ENCODE data around the gene FAM131A. TPM values are rescaled to one million over a fixed set of nuclear protein-coding genes. Genes with fewer than 3 reads are reported as not detected.

The FAM131A gene
- total and polyA plus RNA-seq, 5 experiments from 2014 or later, result 0.98 to 9.0 (median 1.8) TPM

- POLR2A ChIA-PET, result no interaction called here
- Mint-ChIP-seq H3K36me3 (peaks cover 0 to 8% (median 3%) of the 10 kb centered on the region in 3 donors), H3K27ac (peak overlapping the region in 2 of 10 donors; percentile 50 to 75), H3K4me3 (no peak overlapping the region), H3K9me3 (no peaks in the 10 kb centered on the region), H3K27me3 (no peaks in the 10 kb centered on the region), H3K4me1 (peaks cover 0 to 6% (median 0%) of the 10 kb centered on the region in 4 donors)
- no peak for ATAC-seq
- DNase-seq, result no peak
Observed at GRCh38 chr3:184345317-184346144, 8.1 kb downstream of the FAM131A start.

GRCh38 chr3:184346480-184347190, 9.2 kb downstream of the FAM131A start:
- Mint-ChIP-seq H3K4me3 (no peak overlapping the region), H3K4me1 (peaks cover 0 to 6% (median 0%) of the 10 kb centered on the region in 4 donors), H3K9me3 (no peaks in the 10 kb centered on the region), H3K27me3 (no peaks in the 10 kb centered on the region), H3K27ac (peak overlapping the region in 2 of 10 donors; percentile 6 to 23), H3K36me3 (peaks cover 0 to 8% (median 3%) of the 10 kb centered on the region in 3 donors)
- no peak for ATAC-seq
- POLR2A ChIA-PET, result no interaction called here
- DNase-seq, result no peak

DNA sequence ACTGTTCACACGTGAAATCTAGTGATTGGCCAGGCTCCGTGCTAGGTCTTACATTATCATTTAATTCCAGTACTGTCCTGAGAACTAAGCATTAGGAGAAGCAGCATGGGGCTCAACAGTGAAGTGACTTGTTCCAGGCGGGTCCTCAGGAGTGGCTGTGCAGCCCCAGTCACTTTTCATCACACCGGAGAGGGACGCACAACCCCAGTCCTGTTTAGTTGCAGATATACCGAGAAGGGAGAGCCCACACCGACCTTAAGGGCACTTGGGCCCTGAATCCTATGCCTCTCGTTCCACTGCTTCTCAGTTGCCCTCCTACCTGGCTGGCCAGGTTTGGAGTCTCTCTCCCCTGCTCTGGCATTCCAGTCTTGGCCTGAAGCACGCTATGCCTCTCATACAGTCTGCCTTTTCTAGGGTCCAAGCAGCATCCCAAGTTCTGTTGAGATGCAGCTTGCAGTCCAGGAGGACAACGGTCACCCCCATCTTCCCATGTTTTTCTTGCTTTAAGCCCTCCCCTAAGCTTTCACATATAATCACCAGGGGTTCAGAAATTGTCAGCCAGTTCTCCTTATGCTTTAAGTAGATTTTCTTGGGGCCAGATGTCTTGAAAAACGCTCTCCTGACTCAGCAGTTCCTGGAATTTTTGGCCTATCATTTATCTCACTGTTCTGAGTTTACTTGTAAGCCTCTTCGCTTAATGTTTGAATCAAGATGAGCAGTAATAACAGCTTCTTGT, 10.1 kb downstream of the FAM131A start:
- Mint-ChIP-seq H3K9me3 (no peaks in the 10 kb centered on the region), H3K36me3 (peaks cover 0 to 7% (median 3%) of the 10 kb centered on the region in 3 donors), H3K27ac (no peak overlapping the region), H3K27me3 (no peaks in the 10 kb centered on the region), H3K4me3 (no peak overlapping the region), H3K4me1 (peaks cover 0 to 6% (median 0%) of the 10 kb centered on the region in 4 donors)
- ATAC-seq (no peak), DNase-seq (no peak)
- POLR2A ChIA-PET, result no interaction called here

- Mint-ChIP-seq H3K4me1 (peaks cover 0 to 6% (median 0%) of the 10 kb centered on the region in 4 donors), H3K36me3 (peaks cover 0 to 3% (median 0%) of the 10 kb centered on the region in 3 donors), H3K27me3 (no peaks in the 10 kb centered on the region), H3K27ac (no peak overlapping the region), H3K4me3 (no peak overlapping the region), H3K9me3 (no peaks in the 10 kb centered on the region)
- POLR2A ChIA-PET, result no interaction called here
- DNase-seq (no peak), ATAC-seq (no peak)
Observed at GRCh38 chr3:184348057-184348382, 10.6 kb downstream of the FAM131A start.

- Mint-ChIP-seq H3K9me3 (no peaks in the 10 kb centered on the region), H3K36me3 (no peaks in the 10 kb centered on the region), H3K4me3 (no peak overlapping the region), H3K4me1 (peaks cover 0 to 6% (median 1%) of the 10 kb centered on the region in 4 donors), H3K27me3 (no peaks in the 10 kb centered on the region), H3K27ac (peak overlapping the region in 1 of 10 donors; percentile 33)
- no peak for DNase-seq
- no peak for ATAC-seq
- POLR2A ChIA-PET, result no interaction called here
Observed at GRCh38 chr3:184349563-184350470, 12.4 kb downstream of the FAM131A start.

DNA sequence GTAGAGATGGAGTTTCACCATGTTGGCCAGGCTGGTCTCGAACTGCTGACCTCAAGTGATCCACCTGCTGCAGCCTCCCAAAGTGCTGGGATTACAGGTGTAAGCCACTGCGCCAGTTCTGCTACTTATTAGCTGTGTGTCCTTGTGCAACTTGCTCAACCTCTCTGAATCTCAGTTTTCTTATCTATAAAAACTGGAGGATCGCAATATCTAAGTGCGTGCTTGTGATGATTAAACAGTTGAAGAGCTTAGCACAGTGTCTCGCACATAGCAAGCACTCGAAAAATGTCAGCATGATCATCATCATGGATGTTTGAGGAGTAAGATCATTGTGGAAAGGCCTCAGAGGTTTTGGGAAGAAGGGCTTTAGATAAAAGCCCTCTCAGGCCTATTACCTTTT, 13.2 kb downstream of the FAM131A start:
- no peak for DNase-seq
- ATAC-seq, result no peak
- Mint-ChIP-seq H3K4me1 (peaks cover 0 to 3% (median under 1%) of the 10 kb centered on the region in 4 donors), H3K4me3 (no peak overlapping the region), H3K27me3 (no peaks in the 10 kb centered on the region), H3K9me3 (no peaks in the 10 kb centered on the region), H3K27ac (no peak overlapping the region), H3K36me3 (peaks cover 0 to 5% (median 0%) of the 10 kb centered on the region in 3 donors)
- POLR2A ChIA-PET, result no interaction called here

GRCh38 chr3:184351511-184352148, 14.2 kb downstream of the FAM131A start:
- no peak overlapping the region for H3K4me3 Mint-ChIP-seq
- H3K9me3 Mint-ChIP-seq, result no peaks in the 10 kb centered on the region
- H3K36me3 Mint-ChIP-seq, result peaks cover 0 to 5% (median 0%) of the 10 kb centered on the region in 3 donors
- POLR2A ChIA-PET, result no interaction called here
- ATAC-seq (no peak), DNase-seq (no peak)
- H3K4me1 Mint-ChIP-seq, result peaks cover 0 to 3% (median 0%) of the 10 kb centered on the region in 4 donors
- H3K27me3 Mint-ChIP-seq, result no peaks in the 10 kb centered on the region
- peak overlapping the region in 1 of 10 donors; percentile 15 for H3K27ac Mint-ChIP-seq

DNA sequence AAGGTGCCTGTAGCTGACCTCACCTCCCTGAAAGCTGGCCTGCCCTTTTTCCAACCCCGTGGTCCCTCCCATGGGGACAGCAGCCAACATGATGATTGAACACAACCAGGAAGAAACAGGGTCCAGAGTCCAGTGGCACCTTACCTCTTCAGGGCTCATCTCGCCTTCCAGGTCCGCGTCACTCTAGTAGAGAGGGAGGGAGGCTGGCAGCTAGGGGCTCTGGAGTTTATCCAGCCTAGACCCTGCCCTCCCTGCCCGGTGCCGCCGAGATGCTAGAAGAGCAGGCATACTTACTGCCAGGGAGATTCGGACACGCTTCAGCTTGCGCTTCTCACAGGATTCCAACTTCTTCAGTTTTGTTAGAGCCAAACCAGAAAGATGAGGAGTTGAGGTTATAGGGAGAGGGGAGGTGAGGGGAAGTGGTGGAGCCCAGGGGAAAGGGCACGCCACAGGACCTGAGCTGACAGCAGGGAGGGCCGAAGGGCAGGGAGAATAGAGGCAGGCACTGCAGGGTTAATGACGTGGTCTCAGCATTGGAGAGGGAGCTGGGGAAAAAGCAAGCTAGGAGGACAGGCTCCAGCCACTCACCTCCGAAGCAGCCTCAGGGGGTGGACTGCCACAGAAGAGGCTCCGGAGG, 14.9 kb downstream of the FAM131A start:
- POLR2A ChIA-PET, result no interaction called here
- Mint-ChIP-seq H3K27ac (peak overlapping the region in 1 of 10 donors; percentile 40), H3K36me3 (peaks cover 0 to 5% (median 0%) of the 10 kb centered on the region in 3 donors), H3K9me3 (no peaks in the 10 kb centered on the region), H3K27me3 (no peaks in the 10 kb centered on the region), H3K4me3 (no peak overlapping the region), H3K4me1 (peaks cover 0 to 3% (median 0%) of the 10 kb centered on the region in 4 donors)
- DNase-seq (peak in 1 of 10 donors; percentile 50), ATAC-seq (no peak)

DNA sequence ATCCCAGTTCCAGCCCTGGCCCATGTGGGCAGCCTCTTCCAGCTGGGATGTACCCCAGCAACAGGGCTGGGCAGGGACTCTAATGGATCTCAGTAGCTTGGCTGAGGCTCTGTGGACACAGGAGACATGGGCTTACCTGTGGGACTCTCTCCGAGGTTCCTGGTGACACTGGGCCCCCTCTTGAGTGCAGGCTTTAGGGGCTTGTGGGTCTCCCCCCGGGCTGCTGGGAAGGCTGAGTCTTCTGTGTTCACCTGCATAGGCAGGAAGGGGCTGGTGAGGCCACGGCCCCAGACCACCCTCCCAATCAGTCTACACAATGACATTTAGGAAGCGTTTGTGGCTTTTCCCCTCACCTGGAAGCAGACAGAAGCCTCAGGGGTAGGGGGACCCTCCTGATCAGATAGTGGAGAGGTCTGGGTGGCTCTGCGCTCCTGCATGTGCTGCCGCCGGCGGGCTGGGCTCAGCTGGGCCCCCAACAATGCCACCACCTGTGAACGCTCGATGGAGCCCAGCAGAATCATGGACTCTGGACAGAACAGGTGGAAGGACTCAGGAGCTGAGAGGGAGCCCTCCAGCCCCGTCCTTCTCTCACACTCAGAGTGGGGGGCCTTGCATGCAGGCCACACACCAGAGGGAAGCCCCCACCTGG, 15.6 kb downstream of the FAM131A start:
- Mint-ChIP-seq H3K4me3 (no peak overlapping the region), H3K9me3 (no peaks in the 10 kb centered on the region), H3K27me3 (no peaks in the 10 kb centered on the region), H3K27ac (no peak overlapping the region), H3K36me3 (peaks cover 0 to 5% (median 0%) of the 10 kb centered on the region in 3 donors), H3K4me1 (peaks cover 0 to 3% (median 0%) of the 10 kb centered on the region in 4 donors)
- POLR2A ChIA-PET, result interaction anchor here (0.6 to 1.4 kb wide), 2 partner anchors 9 to 61 kb away, joined by 4 to 7 read pairs; no protein-coding TSS in a partner anchor
- ATAC-seq, result no peak
- DNase-seq, result no peak

- peaks cover 0 to 3% (median 0%) of the 10 kb centered on the region in 4 donors for H3K4me1 Mint-ChIP-seq
- H3K9me3 Mint-ChIP-seq, result no peaks in the 10 kb centered on the region
- ATAC-seq (no peak), DNase-seq (no peak)
- POLR2A ChIA-PET, result interaction anchor here (0.6 to 1.4 kb wide), 2 partner anchors 9 to 60 kb away, joined by 4 to 7 read pairs; no protein-coding TSS in a partner anchor
- H3K4me3 Mint-ChIP-seq, result no peak overlapping the region
- no peak overlapping the region for H3K27ac Mint-ChIP-seq
- no peaks in the 10 kb centered on the region for H3K27me3 Mint-ChIP-seq
- peaks cover 0 to 5% (median 0%) of the 10 kb centered on the region in 3 donors for H3K36me3 Mint-ChIP-seq
Observed at GRCh38 chr3:184353546-184353941, 16.1 kb downstream of the FAM131A start.

Data from naive thymus-derived CD8-positive, alpha-beta T cell (primary cell).